ENCODE measurements around the gene ZNF777.
"Not testable (repeated sequence)": the region's sequence is repeated elsewhere in the genome, so short reads cannot be mapped to it uniquely, and the experiment has no call there.

The ZNF777 gene

DNA sequence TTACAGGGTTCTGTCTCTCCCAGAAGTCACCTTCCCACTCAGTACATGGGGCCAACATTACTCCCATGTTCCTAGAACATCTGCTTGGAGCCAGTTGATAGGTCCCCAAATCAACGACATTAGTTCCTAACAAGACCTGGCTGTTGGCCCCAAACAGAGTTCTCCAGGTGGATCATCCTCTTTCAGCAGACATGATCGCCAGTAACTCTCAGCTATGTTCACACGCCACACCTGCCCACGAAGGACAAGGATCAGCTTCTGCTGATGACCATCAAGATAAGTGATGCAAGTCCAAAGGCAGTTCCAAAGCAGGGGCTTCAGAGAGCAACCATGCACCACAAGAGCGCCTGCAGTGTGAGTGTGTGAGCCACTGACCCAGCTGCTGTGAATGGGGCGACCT is 11.0 kb downstream of the ZNF777 start:
- DNase-seq: no peak

DNA sequence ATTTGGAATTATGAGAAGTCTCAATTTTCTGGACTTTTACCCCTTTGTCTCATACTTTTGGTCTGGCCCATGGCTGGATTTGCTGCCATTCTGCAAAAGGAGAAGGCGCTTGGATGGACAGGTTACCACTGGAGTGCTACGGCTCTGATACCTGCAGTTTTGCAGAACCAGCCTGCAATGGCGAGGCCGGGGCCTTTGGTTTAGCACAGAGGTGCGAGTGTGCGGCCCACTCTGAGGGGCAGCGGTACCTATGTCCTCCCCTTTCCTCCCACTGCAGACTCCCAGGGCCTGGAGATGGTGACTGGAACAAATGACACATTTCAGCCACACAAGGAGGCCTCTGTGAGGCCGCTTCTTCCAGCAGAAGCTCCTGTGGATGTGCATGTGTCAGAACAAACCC is 11.9 kb downstream of the ZNF777 start:
- no peak for DNase-seq

DNA sequence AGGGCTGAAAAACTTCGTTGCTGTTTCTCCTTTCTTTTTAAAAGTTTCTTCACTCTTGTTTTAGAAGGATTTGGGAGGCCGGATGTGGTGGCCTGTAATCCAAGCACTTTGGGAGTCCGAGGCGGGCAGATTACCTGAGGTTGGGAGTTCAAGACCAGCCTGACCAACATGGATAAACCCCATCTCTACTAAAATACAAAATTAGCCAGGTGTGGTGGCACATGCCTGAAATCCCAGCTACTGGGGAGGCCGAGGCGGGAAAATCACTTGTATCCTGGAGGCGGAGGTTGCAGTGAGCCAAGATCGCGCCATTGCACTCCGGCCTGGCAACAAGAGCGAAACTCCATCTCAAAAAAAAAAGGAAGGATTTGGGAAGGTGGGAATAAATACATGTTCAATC is 14.8 kb downstream of the ZNF777 start:
- not testable (repeated sequence) for DNase-seq

DNA sequence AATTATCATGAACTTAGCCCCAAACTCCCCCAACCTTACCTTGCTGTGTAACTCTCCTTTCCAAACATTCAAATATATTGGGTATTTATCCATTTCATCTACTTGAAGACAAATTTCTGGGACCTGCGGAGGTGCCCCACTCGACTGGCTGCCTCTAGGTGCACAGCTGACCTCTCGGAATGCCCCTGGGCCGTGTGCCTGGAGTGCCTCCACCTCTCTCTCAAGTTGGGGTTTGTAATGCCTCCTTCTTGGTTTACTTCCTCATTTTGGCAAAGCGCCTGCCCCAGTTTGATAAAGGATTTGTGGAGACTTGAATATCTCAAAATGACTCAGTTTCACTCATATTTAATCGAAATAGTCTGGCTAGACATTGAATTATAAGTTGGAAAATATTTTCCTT is 16.6 kb downstream of the ZNF777 start:
- no peak for DNase-seq

DNA sequence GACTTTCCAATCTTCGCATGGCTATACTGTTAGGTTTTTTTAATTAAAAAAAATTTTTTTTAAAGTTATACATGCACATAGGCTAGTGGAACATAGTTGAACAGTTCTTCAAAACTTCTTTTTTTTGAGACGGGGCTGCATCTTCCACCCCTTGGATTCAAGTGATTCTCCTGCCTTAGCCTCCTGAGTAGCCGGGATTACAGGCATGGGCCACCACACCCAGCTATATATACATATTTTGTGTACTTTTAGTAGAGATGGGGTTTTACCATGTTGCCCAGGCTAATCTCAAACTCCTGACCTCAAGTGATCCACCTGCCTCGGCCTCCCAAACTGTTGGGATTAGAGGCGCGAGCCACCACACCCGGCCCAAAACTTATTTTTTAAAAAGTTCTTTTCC is 17.3 kb downstream of the ZNF777 start:
- no peak for DNase-seq

- DNase-seq: no peak
These were observed 17.9 kb downstream of the ZNF777 start for GRCh38 chr7:149442924-149443323.

DNA sequence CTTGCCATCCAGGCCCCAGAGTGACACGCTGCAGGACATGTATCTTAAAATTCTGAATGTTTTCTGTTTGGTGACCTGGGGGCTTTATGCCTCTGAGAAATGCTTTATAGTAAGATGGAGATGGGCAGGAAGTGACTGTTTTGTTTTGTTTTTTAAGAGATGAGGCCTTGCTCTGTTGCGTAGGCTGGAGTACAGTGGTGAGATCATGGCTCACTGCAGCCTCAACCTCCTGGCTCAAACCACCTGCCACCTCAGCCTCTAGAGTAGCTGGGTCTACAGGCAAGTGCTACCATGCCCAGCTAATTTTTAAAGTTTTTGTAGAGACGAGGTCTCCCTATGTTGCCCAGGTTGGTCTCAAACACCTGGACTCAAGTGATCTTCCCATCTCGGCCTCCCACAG is 20.6 kb downstream of the ZNF777 start:
- DNase-seq: no peak

GRCh38 chr7:149436358-149436757 is 24.5 kb downstream of the ZNF777 start:
- DNase-seq: no peak

DNA sequence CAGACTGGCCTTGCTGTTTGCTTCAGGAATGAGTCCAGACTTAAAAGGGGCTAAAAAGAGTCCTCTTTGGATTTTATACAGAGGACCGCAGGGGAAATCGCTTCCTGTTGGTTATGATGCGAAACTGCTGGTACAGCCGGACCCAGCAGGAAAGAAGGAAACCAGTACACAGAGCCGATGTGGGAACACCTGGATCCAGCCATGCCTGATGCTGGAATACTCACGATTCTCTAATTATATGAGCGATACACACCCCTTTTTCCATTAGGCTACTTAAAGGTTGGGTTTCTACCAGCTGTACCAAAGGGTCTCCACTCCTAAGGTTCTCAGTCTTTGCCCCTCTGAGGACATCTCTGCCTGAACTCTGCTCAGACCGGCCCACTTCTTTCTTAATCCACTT is 27.7 kb downstream of the ZNF777 start:
- DNase-seq: no peak

DNA sequence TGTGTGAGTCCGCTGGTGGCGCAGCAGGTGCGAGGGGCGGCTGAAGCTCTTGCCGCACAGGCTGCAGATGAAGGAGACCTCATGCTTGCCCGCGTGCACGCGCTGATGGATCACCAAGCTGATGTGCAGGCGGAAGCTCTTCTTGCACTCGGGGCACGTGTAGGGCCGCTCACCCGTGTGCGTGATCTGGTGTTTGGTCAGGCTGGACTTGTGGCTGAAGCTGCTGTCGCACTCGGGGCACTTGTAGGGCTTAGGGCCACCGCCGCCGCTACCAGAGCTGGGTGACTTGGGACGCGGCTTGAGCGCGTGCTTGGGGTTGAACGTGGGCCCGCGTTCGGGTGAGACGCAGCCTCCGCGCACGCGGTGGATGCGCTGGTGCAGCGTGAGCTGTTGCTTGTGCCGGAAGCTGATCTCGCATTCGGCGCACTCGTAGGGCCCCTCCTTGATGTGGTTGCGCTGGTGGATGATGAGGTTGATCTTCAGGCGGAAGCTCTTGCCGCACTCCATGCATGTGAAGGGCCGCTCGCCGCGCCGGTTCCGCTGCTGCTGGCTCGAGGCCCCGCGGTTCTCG is 28.7 kb downstream of the ZNF777 start:
- DNase-seq: no peak

DNA sequence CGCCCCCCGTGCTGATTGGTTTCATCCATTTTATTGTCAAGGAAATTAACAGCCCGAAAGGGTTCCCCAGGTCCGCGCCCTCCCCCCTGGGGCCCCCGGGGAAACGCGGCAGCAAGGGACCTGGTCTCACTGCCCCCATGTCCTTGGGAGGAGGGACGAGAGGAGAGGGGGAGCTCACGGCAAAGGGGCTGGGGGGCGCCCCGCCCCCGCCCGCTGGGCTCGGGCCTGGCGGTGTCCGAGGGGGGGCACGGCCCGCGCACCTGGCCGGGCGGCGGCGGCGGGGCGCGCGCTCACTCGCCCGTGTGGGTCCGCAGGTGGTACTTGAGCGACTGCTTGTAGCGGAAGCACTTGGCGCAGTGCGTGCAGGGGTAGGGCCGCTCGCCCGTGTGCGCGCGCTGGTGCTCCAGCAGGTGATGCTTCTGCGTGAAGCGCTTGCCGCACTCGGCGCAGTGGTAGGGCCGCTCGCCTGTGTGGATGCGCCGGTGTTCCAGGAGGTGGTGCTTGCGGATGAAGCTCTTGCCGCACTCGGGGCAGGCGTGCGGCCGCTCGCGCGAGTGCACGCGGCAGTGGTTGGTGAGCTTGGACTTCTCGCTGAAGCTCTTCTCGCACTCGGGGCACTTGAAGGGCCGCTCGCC is 29.3 kb downstream of the ZNF777 start:
- no peak for DNase-seq

GRCh38 chr7:149430192-149430591 is 30.7 kb downstream of the ZNF777 start:
- DNase-seq: no peak

GRCh38 chr7:149427893-149428292 is 33.0 kb downstream of the ZNF777 start:
- DNase-seq: no peak

DNA sequence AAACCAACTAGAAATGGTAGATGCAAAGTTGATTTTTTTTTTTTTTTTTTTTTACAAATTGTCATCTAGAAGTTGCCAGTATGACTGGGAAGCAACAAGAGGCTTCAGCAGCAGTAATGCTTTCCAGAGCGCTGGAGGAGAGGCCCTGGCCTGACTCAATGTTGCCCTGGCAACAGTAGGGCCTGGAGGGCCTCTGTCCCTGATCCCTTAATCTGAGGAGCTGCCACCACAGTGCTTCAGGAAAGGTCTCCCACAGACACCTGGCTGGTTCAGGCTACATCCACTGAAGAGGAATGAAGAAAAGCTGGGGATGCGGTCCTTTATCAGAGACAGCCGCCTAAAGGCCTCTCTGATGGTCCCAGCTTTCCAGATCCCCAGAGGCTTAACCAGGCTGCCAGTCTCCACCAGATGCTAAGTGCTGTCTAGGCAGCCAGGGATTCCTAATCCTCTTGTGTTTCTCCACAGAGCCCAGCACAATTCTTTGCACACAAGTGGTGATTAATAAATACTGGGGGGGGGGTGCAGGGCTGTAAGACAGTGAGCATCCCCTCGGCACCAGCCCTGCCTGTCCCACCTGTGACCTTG is 33.7 kb downstream of the ZNF777 start:
- no peak for DNase-seq

- DNase-seq: no peak
These were observed 37.3 kb downstream of the ZNF777 start for GRCh38 chr7:149423449-149424110.

- DNase-seq: no peak
These were observed 38.0 kb downstream of the ZNF777 start for GRCh38 chr7:149422914-149423301.

GRCh38 chr7:149422162-149422913 is 38.5 kb downstream of the ZNF777 start:
- peak; percentile 54 to 85 for DNase-seq

DNA sequence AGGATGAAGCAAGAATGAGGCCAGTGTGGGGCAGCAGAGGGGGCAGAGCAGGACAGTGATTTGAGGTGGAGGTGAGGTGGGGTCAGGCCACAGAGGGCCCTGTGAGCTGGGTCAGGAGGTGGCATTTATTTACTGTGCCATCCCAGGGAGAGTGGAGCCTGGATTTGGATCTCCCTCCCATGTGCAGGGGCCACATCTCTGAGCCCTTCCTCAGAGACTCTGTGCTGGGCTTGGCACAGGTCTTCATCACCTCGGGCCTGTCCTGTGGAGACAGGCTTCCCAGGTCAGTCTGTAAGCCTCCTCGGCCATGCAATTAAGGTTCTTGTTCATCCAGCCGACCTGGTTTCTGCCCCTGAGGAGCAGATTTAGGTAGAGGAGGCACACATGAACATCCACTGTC is 40.9 kb downstream of the ZNF777 start:
- no peak for DNase-seq

DNA sequence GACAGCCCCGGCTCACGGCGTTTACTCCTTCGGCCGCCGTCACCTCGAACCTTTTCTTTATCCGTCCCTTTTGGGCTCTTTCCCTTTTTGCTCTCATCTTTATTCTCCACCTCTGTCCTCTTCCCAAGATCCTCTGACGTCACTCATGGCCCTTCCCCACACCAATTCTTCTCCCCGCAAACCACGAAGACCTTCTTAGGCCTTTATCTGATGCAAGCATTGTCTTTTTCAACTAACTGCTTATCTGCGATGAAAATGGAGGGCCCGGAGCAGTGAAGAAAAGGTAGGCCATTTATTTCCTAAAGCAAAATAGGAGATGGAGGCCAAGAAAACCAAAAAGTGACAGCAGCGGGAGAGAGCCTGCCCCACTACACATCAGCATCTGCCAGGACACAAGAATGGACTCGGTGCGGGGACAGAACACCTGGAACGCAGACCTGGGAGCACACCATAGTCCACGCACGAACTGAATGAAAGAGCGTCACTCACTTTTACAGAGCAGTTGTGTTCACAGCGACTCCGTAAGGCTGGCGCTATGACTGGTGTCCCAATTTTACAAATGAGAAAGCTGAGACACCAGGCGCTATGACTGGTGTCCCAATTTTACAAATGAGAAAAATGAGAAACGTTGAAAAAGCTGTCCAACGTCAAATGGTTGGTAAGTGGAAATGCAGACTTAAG is 45.3 kb downstream of the ZNF777 start:
- DNase-seq: no peak

GRCh38 chr7:149414745-149415390 is 46.0 kb downstream of the ZNF777 start:
- no peak for DNase-seq

DNA sequence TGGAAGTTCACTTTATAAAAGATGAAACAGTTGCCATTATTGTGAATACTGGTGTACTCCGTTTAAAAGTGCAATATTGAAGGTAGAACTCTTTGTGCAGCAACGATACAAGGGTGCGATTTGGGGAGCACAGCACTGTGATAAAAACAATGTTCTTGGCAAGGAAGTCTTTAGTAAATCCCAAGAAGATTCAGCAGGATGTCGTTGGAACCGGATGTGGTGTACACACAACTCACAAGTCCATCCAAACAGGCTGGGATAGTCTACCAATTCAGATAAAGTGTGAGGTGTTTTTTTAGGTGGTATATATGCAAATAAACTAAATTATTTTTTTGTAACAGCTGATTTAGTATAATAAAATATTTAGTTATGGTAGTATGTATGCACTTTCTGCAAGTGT is 46.7 kb downstream of the ZNF777 start:
- DNase-seq: no peak

- DNase-seq: not testable (repeated sequence)
These were observed 47.8 kb downstream of the ZNF777 start for GRCh38 chr7:149413083-149413482.
